ENCODE measurements around the gene RANGRF.

The RANGRF gene

DNA sequence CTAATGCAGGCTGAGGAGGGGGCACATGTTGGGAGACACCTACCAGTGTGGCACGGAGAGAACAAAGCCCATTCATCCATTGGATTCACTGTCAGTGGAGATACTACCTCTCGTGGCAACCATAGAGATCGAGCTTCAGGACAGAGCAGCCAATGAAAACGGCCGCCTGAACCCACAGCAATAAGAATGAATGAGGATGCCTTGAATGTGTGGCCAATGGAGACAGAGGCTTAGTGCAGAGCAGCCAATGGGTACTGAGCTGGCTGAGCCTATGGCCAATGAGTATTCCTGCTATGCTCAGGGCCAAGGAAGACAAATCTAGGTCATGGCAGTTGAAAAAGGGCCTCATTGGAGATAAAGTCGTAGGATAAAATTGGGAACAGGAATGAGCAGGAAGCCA, 32.5 kb downstream of the RANGRF start:
- TF ChIP-seq, protein P1, sequence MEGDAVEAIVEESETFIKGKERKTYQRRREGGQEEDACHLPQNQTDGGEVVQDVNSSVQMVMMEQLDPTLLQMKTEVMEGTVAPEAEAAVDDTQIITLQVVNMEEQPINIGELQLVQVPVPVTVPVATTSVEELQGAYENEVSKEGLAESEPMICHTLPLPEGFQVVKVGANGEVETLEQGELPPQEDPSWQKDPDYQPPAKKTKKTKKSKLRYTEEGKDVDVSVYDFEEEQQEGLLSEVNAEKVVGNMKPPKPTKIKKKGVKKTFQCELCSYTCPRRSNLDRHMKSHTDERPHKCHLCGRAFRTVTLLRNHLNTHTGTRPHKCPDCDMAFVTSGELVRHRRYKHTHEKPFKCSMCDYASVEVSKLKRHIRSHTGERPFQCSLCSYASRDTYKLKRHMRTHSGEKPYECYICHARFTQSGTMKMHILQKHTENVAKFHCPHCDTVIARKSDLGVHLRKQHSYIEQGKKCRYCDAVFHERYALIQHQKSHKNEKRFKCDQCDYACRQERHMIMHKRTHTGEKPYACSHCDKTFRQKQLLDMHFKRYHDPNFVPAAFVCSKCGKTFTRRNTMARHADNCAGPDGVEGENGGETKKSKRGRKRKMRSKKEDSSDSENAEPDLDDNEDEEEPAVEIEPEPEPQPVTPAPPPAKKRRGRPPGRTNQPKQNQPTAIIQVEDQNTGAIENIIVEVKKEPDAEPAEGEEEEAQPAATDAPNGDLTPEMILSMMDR (IDR thresholded peaks at IDR 0.05), result no peak

DNA sequence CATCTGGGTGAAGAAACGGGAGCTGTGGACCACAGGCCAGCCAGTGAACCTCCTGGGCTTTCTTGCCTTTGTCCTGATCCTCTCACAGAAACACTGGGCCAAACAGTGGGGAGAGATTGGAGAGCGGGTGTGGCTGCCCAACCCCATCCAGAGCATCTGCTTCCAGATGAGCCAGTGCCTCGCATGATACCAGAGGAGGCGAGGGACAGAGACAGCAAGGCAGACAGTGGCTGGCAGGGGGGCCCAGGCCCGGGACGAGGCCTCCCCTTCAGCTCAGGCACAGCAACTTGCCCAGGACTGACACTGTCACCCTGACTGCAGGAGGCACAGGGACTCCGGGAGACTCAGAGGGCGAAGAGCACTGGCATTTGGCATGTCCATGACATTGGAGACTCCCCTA, 33.6 kb downstream of the RANGRF start:
- TF ChIP-seq, protein P1 (IDR thresholded peaks at IDR 0.05), result no peak

DNA sequence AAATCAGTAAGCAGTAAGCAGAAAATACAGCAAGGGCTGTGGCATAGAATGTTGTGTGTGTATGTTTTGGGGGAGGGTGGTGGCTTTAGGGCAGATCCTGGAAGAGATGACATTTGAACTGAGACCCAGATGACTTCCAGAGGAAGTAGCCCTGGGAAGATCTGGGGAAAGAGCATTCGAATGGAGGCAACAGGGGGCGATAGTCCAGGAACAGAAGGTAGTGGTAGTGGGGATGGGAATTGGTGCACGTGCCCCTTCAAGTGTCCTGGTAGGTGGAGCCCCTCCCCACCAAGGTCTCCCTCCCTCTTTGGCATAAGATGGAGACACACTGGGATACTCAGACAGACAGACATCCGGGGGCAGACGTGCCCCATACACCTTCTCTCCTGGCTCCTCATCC, 35.7 kb downstream of the RANGRF start:
- TF ChIP-seq, protein P1 (IDR thresholded peaks at IDR 0.05), result no peak; the same call in 1 of the 2 replicates

DNA sequence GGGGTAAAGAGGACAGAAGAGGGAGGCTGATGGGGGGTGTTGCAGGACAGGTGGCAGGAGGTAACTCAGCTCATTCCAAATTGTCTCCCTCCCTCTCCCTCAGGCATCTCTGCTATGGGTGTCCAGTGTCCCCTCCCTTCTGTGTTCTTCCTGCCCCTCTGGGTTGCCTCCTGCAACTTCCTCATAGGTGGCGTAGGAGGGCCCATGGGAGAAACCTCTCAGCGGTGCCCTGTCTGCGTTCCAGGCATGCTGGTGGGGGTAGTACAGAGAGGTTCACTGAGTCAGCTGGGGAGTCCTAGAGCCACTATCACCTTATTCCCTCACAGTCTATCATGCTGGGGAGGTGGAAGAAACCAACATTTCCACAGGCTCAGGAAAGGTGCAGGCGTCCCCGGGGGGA, 36.5 kb downstream of the RANGRF start:
- TF ChIP-seq, protein P1 (IDR thresholded peaks at IDR 0.05), result no peak

DNA sequence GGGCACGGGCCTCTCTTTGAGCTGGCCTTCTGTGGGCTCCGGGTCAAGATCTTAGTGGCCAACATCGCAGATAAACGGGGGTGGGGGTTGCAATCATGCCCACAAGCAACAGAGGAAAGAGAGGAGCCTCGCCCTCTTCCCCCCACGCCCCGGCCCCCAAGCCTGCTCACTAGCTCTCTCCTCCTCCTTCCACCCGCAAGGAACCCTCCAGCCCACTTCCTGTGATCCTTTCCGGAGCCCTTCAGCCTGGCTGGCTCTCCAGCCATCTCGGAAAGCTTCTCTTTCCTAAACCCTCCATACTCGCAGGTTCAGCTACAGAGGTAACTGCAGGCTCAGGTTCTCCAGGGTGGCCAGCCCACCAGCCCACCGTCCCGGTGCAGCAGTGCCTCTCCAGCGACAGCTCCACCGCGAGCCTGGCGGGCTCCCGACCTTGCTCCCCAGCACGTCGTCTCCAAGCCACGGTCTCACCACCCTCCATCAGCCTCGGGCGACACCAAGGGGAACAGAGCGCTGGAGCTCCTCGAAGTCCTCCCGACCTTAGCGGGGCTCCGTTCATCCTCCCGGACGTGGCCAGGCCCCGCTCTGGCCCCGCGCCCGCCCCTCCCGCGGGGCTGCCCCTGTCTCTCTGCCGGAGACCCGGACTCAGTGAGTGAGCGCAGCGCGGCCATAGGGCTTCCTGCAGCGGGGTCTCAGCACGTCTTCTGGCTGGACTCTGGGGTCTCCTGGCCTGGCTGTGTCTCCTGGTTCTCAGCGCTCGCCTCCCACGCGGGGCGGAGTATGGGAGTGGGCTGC, 38.2 kb downstream of the RANGRF start:
- TF ChIP-seq, protein P1 (IDR thresholded peaks at IDR 0.05), result no peak

DNA sequence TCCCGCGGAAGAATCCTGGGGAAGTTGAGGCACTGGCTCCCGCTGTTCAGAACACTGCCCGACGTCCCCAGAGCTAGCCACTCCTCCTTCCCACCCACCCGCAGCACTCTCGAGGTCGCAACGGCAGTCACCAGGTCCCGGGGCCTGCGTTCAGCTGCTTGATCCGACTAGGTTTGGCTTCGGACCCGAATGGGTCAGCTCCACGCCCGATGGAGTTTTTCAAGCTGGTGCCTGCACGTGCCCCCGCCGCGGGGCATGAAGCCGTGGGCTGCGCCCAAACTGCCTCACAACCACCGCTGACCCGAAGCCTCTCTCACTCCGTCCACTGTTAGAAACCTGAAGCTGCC, 38.8 kb downstream of the RANGRF start:
- TF ChIP-seq, protein P1 (IDR thresholded peaks at IDR 0.05), result no peak

DNA sequence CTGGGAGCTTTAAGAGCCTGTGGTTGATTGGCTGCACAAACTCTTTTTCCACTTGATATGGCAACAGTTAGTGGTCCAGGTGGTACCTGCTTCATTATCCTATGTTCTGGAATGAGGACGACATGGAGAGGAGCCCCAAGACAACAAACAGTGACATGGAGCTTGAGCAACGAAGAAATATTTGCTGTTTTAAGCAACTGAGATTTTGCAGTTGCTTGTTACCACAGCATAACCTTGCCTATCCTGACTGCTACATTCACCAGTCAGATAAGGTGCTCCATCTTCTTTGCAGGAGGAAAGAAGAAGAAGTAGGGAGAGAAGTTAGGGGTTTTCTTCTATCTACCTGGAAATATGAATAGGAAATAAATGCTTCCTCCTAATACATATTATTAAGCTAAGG, 43.7 kb downstream of the RANGRF start:
- TF ChIP-seq, protein P1 (IDR thresholded peaks at IDR 0.05), result no peak

DNA sequence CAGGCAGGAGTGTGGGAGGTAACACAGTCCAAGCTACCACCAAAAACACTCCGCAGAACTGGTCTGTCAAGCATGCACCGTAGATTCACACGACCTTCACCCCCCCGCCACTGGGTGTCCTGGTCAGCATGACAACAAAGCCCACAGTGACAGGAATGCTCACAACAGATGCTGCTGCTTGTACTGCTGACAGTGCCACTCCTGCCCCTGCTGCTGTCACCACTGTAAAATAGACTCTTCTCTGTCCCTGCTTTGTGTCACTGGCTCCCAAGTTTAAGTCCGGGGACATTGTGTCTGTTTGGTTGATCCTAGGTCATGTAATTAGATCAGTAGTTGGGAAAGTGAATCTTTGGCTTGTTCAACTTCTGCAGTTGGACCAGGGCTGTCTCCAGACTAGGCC, 44.2 kb downstream of the RANGRF start:
- TF ChIP-seq, protein P1 (IDR thresholded peaks at IDR 0.05), result no peak

Data from LNCAP (cell line).